GM21825 (cell line): ENCODE results near the gene STX5.
A peak's percentile ranks its signal among the peaks of the same experiment; 100 is the strongest.
"Not testable (repeated sequence)": the region's sequence is repeated elsewhere in the genome, so short reads cannot be mapped to it uniquely, and the experiment has no call there.

Experiments used
- ATAC-seq: cut with Tn5 transposase; IDR thresholded peaks from one replicate; pipeline ENCODE4 v1.9.1; 2021; ENCODE audit warnings: mild to moderate bottlenecking, moderate library complexity; ENCODE audit not compliant: unreplicated experiment

STX5 gene, protein sequence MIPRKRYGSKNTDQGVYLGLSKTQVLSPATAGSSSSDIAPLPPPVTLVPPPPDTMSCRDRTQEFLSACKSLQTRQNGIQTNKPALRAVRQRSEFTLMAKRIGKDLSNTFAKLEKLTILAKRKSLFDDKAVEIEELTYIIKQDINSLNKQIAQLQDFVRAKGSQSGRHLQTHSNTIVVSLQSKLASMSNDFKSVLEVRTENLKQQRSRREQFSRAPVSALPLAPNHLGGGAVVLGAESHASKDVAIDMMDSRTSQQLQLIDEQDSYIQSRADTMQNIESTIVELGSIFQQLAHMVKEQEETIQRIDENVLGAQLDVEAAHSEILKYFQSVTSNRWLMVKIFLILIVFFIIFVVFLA

DNA sequence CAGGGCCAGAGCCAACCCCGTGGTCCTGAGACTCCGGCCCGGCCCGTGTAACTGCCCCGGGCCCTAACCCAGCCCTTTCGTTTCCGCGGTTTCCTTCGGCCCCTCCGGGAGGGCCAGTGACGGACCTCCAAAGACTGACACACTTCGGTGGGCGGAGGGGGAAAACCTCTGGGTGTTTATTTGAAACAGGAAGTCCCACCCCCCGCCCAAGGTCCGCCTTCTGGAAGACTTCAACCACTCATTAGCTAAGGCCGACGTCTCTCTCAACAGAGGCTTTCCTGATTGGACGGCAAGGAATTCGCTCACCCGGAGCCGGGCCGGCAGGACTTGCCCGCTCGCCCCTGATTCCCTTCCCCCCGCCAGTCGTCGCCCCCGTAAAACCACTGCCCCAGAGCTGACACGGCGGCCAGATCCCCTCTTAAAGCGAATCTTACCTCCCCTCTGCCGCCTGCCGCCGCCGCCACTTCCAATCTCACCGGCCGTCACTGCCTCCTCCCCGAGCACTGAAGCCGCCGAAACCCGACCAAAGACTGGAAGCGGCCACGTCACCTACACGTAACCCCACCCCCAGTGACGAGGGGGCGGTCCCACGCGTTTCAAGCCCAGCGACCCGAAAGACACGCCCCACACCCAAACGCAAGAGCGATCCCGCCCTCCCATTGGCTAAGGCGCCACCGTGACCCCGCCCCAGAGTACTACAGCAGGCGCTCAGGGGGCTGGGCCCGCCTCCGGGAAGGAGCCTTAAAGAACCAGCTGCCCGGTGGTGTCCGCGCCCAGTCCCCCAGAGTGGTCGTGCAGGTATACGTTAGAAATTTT is at the start of gene STX5:
TSS of gene STX5 (minus strand) at position 532 of the 816 bp plus-strand sequence. CDS start 808 bp downstream, outside the sequence.
- peak; percentile 78 for ATAC-seq

DNA sequence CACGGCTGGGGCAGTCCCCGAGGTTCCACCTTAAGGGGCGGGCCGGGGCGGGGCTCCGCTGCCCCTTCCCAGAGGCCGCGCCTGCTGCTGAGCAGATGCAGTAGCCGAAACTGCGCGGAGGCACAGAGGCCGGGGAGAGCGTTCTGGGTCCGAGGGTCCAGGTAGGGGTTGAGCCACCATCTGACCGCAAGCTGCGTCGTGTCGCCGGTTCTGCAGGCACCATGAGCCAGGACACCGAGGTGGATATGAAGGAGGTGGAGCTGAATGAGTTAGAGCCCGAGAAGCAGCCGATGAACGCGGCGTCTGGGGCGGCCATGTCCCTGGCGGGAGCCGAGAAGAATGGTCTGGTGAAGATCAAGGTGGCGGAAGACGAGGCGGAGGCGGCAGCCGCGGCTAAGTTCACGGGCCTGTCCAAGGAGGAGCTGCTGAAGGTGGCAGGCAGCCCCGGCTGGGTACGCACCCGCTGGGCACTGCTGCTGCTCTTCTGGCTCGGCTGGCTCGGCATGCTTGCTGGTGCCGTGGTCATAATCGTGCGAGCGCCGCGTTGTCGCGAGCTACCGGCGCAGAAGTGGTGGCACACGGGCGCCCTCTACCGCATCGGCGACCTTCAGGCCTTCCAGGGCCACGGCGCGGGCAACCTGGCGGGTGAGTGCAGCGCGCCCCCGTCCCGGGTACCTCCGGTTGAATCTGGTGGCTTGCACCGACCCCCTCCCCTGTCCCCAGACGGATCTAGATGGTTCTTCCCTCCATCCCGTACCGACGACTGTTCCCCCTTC is 49.1 kb upstream of the STX5 start, which contains the start of gene SLC3A2:
TSS of gene SLC3A2 (plus strand) at position 94 of the 776 bp plus-strand sequence. CDS start at position 222, 128 bp downstream.
- peak; percentile 61 for ATAC-seq

DNA sequence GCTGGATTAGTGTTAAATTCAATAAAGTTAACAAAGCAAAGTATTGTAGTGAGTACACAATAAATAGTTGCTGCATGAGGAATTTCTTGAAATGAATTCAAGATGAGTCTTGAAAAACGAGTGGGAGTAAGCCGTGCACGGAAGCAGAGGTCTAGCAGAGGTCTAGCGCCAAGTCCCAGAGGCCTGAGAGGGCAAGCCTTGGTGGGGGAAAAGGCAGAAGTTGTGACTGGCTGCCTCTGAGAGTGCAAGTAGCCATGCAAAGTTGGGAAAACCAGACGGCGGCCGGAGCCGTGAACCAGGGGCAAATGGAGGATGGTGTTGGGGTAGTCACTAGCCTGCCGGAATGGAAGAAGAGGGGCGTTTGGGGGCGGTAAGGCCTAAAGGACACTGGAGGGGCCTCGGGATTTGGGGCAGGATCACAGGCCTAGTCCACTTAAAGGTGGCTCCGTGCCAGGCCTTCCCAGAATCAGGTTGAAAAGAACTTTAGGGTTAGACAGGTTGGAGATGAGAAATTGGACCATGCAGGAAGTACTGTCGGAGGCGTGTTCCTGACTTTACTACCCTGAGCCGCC is 48.5 kb upstream of the STX5 start:
- ATAC-seq, result peak; percentile 29

DNA sequence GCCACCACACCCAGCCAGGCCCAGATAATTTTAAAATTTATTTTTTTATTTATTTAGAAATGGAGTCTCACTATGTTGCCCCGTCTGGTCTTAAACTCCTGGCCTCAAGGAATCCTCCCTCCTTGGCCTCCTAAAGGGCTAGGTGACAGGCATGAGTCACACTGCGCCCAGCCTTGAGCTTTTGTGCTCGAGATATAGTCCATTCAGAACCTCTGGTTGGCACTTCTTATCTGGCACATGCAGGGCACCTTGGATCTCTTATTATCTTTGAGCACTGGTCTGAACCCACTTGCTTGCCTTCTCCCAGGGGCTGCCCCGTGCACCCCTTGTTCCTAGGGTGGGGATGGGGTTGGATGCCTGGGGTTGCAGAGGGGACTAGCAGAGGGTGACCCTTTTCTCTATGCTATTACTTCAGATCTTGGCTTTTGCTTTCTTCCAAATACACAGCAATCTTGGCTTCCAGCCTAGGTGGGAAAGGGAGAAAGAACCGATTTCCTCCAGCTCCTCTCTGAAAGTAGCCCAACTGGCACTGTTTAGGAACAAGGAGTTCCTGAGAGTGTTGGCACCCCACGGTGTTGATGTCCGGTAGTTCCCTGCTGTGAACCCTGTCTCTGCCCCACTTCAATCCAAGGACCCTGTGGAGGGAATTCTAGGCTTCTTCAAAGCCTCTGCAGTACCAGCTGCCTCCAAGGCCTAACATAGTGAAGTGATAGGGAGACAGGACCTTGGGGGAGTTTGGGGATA is 47.6 kb upstream of the STX5 start:
- ATAC-seq, result no peak

- no peak for ATAC-seq
These were observed 44.9 kb upstream of the STX5 start for GRCh38 chr11:62876712-62877111.

- no peak for ATAC-seq
These were observed 44.0 kb upstream of the STX5 start for GRCh38 chr11:62875698-62876478.

DNA sequence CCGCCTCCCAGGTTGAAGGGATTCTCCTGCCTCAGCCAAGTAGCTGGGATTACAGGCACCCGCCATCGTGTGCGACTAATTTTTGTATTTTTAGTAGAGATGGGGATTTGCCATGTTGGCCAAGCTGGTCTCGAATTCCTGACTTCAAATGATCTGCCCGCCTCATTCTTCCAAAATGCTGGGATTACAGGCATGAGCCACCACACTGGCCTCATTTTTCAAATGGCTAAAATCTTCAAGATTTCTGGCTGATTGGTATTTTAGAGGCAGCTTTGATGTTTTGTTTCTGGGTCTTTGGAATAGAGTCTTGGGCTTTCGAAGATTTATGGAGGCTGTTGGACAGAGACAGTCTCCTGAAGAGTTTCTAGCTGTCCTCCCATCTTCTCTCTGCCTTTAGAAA is 43.0 kb upstream of the STX5 start:
- ATAC-seq, result no peak

DNA sequence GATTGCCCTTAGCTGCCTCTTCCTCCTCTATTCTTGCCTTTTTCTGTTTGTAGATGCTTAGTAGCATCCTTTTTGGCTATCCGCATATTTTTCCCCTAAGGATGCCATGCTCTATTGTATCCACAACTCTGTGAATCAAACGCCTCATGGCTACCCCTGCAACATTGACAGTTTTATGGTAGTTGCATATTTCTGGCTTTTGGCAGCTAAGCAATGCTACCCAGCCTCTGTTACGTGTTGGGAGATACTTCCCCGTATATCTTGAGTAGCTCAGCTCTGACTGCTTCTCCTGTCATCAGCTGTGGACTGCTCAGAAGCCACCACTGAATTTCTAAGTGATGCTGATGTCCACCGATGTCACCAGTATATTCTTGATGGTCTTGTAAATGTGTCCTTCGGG is 33.8 kb upstream of the STX5 start:
- no peak for ATAC-seq

- no peak for ATAC-seq
These were observed 32.0 kb upstream of the STX5 start for GRCh38 chr11:62863687-62864335.

GRCh38 chr11:62861564-62862192 is 29.8 kb upstream of the STX5 start:
- ATAC-seq, result not testable (repeated sequence)

DNA sequence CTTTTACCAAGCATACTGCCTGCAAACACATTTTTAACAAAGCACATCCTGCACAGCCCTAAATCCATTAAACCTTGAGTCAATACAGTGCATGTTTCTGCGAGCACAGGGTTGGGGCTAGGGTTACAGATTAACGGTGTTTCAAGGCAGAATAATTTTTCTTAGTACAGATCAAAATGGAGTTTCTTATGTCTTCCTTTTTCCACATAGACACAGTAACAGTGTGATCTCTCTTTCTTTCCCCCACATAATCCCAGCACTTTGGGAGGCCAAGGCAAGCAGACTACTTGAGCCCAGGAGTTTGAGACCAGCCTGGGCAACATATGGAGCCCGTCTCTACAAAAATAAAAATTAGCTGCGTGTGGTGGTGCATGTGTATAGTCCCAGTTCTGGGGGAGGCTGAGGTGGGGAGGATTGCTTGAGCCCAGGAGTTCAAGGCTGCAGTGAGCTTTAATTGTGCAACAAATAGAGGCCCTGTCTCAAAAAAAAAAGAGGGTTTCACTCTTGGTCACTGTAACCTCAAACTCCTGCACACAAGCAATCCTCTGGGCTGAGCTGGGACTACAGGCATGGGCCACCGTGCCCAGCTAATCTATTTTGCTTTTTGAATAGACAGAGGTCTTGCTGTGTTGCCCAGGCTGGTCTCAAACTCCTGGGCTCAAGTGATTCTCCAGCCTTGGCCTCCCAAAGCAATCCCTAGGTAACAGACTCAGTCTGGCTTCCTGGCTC is 29.1 kb upstream of the STX5 start:
- ATAC-seq, result no peak

- ATAC-seq, result not testable (repeated sequence)
These were observed 27.4 kb upstream of the STX5 start for GRCh38 chr11:62859281-62859703.

GRCh38 chr11:62858201-62858600 is 26.4 kb upstream of the STX5 start:
- ATAC-seq, result no peak

GRCh38 chr11:62857541-62857982 is 25.7 kb upstream of the STX5 start:
- no peak for ATAC-seq

DNA sequence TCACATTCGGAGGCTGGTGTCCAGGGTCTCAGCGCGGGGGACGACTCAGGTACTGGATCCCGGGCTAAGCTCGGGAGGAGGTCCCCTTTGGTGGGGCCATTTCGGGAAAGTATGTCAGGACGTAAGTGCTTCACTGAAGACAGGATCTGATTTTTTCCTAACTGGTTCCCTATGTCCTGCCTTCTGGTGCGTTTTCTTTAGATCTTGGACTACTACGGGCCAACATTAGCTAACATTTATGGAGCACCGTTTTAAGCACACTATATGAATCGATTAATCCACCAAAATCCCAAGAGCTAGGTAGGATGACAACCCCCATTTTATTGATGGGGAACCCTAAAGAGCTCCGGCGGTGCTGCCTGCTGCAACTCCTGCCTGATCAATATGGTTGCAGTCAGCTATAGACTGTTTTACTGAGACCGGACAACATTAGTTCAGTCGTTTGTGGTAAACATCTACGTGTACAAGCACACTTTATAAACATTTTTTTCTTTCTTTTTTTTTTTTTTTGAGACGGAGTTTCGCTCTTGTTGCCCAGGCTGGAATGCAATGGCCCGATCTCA is 24.6 kb upstream of the STX5 start:
- peak; percentile 11 for ATAC-seq

DNA sequence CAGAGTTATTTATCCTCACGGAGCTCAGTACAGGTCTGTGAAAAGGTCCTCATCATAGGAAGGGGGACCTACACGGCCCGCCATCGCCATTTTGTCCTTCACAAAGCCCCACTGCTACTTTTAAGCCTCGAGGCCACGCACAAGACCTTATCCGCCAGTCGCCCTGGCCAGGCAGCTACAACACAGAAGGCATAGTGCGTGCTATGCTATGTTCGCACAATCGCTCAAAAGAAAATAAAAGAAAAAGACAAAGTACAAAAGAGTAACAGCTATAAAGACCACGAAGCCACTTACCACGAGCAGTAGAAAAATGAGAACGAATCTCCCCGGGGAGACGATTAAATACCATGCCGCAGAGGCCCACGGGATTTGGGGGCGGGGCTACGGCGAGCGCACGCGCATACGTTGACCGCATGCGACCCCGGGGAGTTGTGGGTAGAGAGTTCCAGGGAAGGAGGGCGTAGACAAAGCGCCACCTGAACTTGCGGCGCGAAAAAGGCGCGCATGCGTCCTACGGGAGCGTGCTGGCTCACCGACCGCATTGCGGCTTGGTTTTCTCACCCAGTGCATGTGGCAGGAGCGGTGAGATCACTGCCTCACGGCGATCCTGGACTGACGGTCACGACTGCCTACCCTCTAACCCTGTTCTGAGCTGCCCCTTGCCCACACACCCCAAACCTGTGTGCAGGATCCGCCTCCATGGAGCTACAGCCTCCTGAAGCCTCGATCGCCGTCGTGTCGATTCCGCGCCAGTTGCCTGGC is 23.9 kb upstream of the STX5 start:
- ATAC-seq, result peak; percentile 81
